Activated CD4-positive, alpha-beta T cell treated with anti-CD3 and anti-CD28 coated beads, Interleukin-2, amount 50 U/mL, for 4 hours (primary cell): ENCODE results near the gene PHACTR3.

Experiments used
- DNase-seq, 2 experiments: peaks; one replicate each; pipeline ENCODE4 v3.0.0-alpha.2; 2020

Gene PHACTR3

DNA sequence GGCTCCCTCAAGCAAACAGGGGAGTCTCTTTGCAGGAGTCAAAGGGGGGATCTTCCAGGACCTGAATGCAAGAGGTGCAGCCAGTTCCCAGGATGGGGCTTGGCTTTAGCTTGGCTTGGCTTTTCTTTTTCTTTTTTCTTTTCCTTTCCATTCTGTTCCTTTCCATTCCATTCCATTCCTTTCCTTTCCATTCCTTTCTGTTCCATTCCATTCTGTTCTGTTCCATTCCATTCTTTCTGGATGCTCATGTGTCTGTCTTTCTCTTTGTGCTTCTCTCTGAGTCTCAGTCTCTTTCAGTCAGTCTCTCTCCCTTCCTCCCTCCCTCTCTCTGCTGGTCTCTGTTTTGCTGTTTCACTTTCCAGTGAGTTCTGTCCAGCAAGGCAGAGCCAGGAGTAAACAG, 163.3 kb downstream of the PHACTR3 start:
- DNase-seq = no peak

DNA sequence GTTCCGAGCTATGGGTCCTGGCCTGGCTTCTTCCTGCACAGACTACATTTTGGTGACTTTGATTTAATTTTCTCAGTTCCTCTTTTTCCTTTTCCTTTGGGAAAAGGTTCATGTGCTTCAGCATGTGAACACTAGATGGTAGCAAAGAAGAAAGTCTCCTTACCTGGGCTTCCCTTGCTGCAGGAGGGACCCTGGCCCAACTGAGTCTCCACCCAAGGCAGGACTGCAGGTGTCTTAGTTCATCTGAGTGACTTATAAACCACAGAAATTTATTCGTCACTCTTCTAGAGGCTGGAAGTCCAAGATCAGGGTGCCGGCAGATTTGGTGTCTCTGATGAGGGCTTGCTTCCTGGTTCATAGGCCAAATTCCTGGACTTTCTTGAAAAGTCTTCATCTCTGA, 165.9 kb downstream of the PHACTR3 start:
- DNase-seq = no peak

GRCh38 chr20:59770851-59771250, 166.5 kb downstream of the PHACTR3 start:
- DNase-seq = no peak

DNA sequence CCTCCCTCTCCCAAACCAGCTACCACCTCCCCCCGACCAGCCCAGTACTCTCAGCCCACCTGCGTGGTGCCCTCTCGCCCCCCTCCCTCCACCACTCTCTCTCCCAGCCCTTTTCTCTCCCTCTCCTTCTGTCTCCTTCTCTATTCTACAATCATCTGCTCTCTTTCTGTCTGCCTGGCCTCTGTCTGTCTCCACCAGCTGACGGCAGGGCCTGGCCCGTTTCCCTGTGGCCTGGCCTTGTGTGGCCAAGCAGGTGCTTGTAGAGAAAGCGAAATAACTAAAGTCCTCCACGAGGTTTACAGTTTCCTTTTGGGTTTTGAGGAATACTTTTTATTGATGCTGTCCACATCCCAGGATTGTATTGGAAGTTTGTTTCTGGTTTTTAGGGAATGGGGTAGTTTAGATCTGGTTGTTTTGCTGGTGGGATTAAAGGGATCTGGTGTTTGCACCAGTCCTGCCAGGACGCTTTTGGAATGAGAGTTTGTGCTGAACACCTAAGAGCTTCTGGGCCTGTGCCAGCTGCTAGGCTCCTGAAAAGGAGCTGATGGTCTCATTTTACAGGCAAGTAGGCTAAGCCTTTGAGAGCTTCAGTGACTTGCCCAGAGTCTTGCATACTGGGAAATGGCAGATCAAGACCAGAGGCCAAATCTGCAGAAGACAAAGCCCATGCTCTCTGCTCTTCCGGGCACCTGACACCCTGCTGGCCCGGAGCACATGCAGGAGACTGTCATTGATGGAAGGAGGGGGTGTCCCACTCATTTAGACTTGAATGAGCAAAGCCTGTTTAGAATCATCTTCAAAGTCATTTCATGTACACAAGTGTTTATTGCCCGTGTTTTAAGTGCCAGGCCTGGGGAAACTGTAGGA, 167.4 kb downstream of the PHACTR3 start:
- no peak for DNase-seq

GRCh38 chr20:59772373-59772705, 168.0 kb downstream of the PHACTR3 start:
- no peak for DNase-seq

- no peak for DNase-seq
These were observed 168.9 kb downstream of the PHACTR3 start for GRCh38 chr20:59772931-59773913.

GRCh38 chr20:59774204-59774641, 169.9 kb downstream of the PHACTR3 start:
- no peak for DNase-seq

DNA sequence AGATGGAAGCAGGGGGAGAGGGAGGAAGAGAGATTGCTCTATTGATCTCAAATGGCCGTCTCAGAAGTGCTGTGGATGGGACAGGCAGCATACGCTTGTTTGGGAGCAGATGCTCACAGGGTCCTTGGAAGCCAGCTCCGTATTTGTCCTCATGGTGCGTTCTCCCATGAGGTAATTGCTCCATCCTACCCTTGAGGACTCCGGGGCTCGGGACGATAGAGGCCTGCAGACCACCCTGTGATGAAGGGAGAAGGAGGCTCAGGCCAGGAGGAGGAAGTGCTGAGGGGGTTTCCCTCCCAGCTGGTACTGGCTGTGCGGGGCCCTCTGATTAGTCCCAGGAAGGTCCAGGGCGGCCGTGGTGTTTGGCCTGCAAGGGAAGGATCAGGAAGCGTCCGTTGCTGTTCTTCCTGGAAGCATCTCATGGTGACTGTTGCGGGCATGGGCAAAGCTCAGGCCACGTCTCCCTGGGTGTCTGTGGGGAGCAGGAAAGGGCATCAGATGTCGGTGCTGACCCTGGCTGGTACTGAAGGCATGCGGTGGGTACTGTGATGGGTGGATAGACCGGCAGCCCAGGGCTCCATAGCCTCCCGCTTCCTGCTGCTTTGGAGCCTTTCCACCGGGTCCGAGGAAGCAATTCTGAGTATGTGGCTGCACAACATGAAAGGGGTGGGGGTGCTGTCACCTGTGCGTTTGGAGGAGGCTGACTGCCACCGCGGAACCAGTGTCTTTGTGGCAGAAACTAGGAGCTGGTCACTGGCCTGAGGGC, 170.8 kb downstream of the PHACTR3 start:
- no peak for DNase-seq

DNA sequence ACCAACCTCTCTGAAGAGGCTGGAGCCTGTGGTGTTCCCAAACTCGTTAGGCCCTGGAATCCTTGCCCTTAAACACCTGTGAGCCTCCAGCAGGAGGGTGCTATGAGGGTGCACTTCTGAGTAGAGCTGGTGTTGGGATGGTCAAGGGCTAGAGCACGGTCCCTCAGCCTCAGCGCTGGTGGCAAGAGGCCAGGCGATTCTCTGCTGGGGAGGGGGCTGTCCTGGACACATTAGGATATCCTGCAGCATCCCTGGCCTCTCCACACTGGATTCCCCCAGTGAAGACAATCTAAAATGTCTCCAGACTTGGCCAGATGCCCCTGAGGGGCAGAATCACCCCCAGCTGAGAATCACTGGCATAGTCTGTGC, 171.3 kb downstream of the PHACTR3 start:
- DNase-seq = no peak

DNA sequence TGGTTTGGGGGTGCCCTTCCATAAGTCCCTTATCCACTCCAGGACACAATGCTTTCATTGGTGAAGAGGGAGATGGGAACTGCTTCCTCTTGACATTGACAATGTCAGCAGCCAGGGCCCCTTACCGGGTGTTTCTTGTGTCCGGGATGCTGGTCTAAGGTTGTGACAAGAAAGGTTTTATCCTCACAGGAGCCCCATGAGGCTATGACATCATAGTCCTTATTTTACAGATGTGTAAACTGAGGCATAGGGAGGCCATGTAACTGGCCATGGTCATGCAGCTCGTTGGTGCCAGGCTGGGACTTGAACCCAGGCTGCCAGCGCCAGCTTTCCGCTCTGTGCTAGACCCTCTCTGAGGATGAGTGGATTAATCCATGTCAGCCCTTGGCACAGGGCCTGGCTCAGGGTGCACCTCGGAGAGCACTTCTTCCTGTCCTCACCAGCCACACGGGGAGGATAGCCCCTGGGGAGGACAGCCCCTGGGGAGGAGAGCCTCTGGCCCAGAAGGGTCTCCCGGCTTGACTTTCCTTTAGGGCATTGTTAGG, 171.8 kb downstream of the PHACTR3 start:
- DNase-seq = no peak

GRCh38 chr20:59776626-59777330, 172.4 kb downstream of the PHACTR3 start:
- no peak for DNase-seq

GRCh38 chr20:59777331-59777725, 173.0 kb downstream of the PHACTR3 start:
- DNase-seq = no peak

- no peak for DNase-seq
These were observed 173.7 kb downstream of the PHACTR3 start for GRCh38 chr20:59777814-59778575.

- DNase-seq = no peak
These were observed 174.4 kb downstream of the PHACTR3 start for GRCh38 chr20:59778615-59779200.

GRCh38 chr20:59779656-59780380, 175.5 kb downstream of the PHACTR3 start:
- DNase-seq = no peak

DNA sequence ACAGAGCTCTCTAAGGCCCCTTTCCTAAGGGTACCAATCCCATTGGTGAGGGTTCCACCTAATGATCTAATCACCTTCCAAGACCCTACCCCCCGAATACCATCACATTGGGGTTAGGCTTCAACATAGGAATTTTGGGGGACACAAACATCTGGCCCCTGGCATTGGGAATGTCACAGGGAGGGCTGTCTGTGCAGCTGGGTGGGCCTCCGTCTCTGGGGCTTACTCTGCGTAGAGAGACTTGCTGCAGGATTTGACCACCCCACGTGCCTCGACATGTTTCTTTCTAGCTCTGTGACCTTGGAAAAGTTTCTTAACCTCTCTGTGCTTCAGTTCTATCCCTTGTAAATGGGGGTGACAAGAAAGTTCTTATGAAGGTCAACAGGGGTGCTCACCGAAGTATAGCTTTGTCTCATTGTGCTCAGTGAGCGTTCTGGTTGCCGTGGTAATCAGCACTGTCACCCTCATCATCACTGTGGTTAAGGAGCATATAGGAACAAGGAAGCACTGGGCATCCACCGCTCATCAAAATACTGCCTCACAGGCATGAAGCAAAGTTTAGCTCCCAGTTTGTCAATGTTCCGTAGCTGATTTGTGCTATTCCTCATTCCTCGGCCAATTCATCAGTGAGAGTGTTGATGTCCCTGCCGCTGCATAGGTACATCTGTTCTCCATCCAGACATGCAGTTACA, 176.3 kb downstream of the PHACTR3 start:
- DNase-seq = no peak

DNA sequence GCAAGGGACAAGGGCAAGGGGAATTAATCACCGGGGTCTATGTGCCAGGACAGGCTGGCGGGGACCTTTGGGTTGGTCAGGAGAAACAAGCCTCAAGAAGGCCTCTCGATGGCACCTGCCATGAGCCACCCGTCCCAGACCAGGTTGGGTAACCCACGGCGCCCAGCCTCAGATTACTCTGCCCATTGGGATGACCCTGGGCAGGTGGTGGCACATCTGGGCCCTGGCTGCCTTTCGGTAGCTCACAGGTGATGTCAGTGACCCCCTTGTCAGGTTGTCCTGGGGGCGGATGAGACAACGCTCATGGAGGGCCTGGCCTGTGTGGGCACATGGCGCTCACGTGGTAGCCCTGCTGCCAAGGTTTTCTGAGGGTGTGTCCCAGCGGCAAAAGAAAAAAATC, 176.9 kb downstream of the PHACTR3 start:
- DNase-seq = no peak

DNA sequence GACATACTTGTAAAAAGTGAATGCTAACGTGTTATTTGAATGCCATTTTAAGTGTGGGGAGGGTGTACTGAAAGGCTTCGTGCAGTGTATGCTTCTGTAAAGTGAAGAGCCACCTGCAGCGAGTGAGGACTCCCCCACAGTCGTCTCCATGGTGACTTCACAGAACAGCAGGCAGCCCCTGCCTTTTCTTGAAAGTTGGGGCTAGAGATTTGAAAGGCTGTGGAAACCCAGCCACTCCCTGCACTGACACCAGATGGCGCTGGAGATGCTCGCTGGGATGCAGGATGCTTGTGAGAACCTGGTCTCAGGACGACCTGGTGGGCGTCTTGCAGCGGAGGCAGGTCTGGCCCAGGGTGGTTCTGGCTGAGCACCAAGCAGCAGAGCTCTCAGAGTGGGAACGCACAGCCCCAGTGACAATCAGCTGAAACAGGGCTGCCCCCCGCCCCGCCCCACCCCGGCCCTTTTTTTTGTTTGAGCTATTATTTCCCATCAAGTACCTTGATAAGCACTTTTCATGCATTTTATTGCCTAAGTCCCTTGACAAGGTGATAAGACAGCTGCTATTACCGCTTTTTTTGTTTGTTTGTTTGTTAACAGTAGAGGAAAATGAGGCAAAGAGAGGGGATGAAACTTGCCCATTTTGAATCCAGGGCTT, 178.8 kb downstream of the PHACTR3 start:
- DNase-seq = no peak

DNA sequence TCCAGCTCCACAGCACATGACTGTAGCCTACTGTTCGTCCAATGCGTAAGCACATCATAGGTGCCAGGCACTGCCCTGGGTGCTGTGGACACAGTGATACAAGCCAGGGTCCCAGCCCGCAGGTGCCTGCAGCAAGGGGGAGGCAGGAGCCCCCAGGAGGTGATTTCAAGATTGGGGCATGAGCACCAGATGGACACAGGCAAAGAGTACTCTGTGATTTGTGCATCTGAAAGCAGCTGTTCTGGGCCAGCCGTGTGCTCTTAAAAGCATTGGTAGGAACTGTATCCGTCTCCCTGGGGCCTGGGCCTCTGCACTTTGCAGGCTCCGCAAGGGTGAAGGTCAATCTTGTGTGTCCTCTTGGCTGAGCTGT, 179.3 kb downstream of the PHACTR3 start:
- DNase-seq = no peak
